Measurements from ENCODE around the gene KCNQ1OT1. TPM values are rescaled to one million over a fixed set of nuclear protein-coding genes. Genes with fewer than 3 reads are reported as not detected.

Gene KCNQ1OT1
- total and polyA plus RNA-seq, 2 experiments from 2014 or later: 3.1 to 7.9 TPM

DNA sequence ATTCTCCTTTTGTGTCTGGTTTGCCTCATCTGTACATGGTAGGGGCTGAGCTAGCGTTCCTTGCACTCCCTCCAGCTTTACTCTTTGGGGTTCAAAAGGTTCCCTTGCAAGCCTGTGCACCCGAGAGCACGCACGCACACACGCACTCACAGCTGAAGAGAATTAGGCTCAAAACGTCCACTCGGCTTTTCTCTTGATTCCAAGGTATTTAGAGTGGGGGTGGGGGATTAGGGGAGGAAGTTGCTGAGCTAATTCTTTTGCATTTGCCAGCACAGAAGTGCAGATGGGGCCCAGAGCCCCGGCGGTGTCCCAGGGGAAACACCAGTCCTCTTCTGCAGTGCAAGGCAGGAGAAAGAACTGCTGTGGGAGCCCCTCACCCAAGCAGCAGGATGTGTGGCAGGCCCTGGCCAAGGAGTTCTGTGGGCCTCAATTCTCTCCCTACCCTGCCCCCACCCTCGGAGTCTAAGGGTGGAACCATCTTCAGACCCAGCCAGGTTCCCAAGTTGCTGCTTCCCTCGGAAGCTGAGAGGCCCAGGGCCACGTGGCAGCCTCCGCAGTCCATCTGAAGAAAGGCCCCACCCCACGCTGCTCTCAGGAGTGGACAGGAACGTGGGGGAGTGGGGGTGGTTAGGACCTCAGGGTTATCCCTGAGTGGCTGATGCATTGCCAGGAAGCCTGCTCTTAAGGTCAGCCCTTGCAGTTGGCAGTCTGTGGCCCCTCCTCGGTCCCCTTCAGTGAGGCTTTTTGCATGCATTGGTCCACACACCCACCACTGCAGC lies 3.8 kb upstream of the KCNQ1OT1 start:
- Histone ChIP-seq H3K9me2 (replicated peaks; ENCODE audit: insufficient read depth) (no peaks in the 10 kb centered on the region), H3K4me3 (no peak overlapping the region), H3K36me3 (replicated peaks; ENCODE audit: insufficient read depth, low read depth) (no peaks in the 10 kb centered on the region), H4K20me1 (ENCODE audit: insufficient read depth, poor library complexity, severe bottlenecking) (peaks cover 9% of the 10 kb centered on the region), H2AFZ (no peak overlapping the region), H3K79me2 (peaks cover 12% of the 10 kb centered on the region), H3K4me2 (peak overlapping the region; percentile 44), H3K9me3 (ENCODE audit: low read depth) (no peaks in the 10 kb centered on the region), H3K27ac (peak overlapping the region; percentile 77), H3K4me1 (ENCODE audit: insufficient read depth) (peaks cover 38% of the 10 kb centered on the region), H3K27me3 (no peaks in the 10 kb centered on the region)
- 32% methylated on average over 15 of the region's 16 CpGs for WGBS (ENCODE audit: low lambda C conversion rate, missing lambda C conversion rate)
- TF ChIP-seq, protein P1, sequence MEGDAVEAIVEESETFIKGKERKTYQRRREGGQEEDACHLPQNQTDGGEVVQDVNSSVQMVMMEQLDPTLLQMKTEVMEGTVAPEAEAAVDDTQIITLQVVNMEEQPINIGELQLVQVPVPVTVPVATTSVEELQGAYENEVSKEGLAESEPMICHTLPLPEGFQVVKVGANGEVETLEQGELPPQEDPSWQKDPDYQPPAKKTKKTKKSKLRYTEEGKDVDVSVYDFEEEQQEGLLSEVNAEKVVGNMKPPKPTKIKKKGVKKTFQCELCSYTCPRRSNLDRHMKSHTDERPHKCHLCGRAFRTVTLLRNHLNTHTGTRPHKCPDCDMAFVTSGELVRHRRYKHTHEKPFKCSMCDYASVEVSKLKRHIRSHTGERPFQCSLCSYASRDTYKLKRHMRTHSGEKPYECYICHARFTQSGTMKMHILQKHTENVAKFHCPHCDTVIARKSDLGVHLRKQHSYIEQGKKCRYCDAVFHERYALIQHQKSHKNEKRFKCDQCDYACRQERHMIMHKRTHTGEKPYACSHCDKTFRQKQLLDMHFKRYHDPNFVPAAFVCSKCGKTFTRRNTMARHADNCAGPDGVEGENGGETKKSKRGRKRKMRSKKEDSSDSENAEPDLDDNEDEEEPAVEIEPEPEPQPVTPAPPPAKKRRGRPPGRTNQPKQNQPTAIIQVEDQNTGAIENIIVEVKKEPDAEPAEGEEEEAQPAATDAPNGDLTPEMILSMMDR (IDR thresholded peaks at IDR 0.05; ENCODE audit: poor library complexity): no peak
- TF ChIP-seq EZH2 (IDR thresholded peaks at IDR 0.05; ENCODE audit: borderline replicate concordance) (no peak), EZH2phosphoT487 (IDR thresholded peaks at IDR 0.05; ENCODE audit: low read depth, severe bottlenecking, unreplicated experiment) (no peak)
- DNase-seq (ENCODE audit: low spot score): peak; percentile 78

DNA sequence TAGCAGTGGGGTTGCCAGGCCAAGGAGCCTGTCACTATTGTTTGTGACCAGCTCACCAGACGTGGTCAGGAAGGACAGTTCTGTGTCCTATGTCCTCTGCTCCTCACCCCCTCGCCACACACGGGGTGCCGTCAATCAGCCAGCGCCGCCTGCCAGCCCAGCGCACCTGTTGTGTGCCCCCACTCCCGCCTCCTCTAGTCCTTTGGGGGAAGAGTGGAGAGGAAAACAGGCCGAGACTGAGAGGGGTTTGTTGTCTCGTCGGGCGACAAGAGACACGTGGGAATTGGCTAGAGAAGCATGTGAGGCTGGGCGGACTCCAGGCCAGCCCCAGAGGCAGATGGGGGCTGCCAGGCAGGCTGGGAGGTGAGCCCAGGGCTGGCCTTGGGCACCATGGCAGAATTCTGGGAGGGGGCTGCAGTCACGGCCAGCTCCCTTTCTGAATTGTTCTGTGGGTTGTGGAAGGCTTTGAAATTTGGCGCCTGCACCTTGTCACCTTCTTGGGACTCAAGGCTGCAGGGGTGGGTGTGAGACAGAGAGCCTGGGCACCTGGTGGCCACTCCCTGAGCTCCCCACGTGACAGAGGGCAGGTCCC lies 3.1 kb upstream of the KCNQ1OT1 start:
- 87% methylated on average over 15 of the region's 17 CpGs for WGBS (ENCODE audit: low lambda C conversion rate, missing lambda C conversion rate)
- H3K27me3 ChIP-seq: no peaks in the 10 kb centered on the region
- no peaks in the 10 kb centered on the region for H3K9me2 ChIP-seq (replicated peaks; ENCODE audit: insufficient read depth)
- H3K9me3 ChIP-seq (ENCODE audit: low read depth): no peaks in the 10 kb centered on the region
- peaks cover 18% of the 10 kb centered on the region for H3K79me2 ChIP-seq
- no peaks in the 10 kb centered on the region for H3K36me3 ChIP-seq (replicated peaks; ENCODE audit: insufficient read depth, low read depth)
- DNase-seq (ENCODE audit: low spot score): no peak
- H3K4me2 ChIP-seq: no peak overlapping the region
- peak overlapping the region; percentile 77 for H3K27ac ChIP-seq
- H3K4me1 ChIP-seq (ENCODE audit: insufficient read depth): peaks cover 31% of the 10 kb centered on the region
- H2AFZ ChIP-seq: no peak overlapping the region
- TF ChIP-seq, protein P1 (IDR thresholded peaks at IDR 0.05; ENCODE audit: poor library complexity): no peak
- TF ChIP-seq EZH2 (IDR thresholded peaks at IDR 0.05; ENCODE audit: borderline replicate concordance): no peak
- no peak for TF ChIP-seq EZH2phosphoT487 (IDR thresholded peaks at IDR 0.05; ENCODE audit: low read depth, severe bottlenecking, unreplicated experiment)
- no peak overlapping the region for H3K4me3 ChIP-seq
- H4K20me1 ChIP-seq (ENCODE audit: insufficient read depth, poor library complexity, severe bottlenecking): peaks cover 16% of the 10 kb centered on the region

DNA sequence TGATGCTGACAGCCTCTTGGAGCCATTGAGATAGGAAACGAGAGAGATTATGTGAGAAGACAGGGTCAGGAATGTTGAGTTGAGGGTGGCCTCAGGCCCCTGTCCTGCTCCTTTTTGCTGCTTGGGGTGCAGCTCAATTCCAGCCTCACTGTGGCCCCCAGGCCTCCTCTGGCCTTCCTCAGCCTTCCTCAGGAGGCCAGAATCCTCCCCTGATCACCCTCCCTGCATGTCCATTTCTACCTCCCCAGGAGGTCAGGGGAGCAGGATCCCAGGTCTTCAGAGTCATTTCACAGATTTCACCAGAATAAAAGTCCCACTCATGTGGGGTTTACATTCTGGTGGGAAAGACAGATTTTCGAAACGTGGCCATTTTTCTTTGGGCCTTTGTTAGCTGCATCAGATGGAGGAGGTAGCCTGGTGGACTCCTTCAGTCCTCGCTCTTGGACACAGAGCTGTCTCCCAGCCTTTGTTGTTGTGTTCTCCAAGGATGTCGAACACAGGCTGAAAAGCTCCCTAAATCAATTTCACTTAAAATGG lies 2.2 kb upstream of the KCNQ1OT1 start:
- no peak for DNase-seq (ENCODE audit: low spot score)
- Histone ChIP-seq H3K9me3 (ENCODE audit: low read depth) (no peaks in the 10 kb centered on the region), H3K27ac (peak overlapping the region; percentile 97), H3K4me3 (no peak overlapping the region), H3K9me2 (replicated peaks; ENCODE audit: insufficient read depth) (no peaks in the 10 kb centered on the region), H3K36me3 (replicated peaks; ENCODE audit: insufficient read depth, low read depth) (no peaks in the 10 kb centered on the region), H3K27me3 (no peaks in the 10 kb centered on the region), H4K20me1 (ENCODE audit: insufficient read depth, poor library complexity, severe bottlenecking) (peaks cover 25% of the 10 kb centered on the region), H2AFZ (no peak overlapping the region), H3K79me2 (peaks cover 27% of the 10 kb centered on the region), H3K4me1 (ENCODE audit: insufficient read depth) (peaks cover 24% of the 10 kb centered on the region), H3K4me2 (no peak overlapping the region)
- WGBS (ENCODE audit: low lambda C conversion rate, missing lambda C conversion rate): 93% methylated on average over 5 of the region's 5 CpGs
- TF ChIP-seq EZH2 (IDR thresholded peaks at IDR 0.05; ENCODE audit: borderline replicate concordance): no peak
- TF ChIP-seq, protein P1 (IDR thresholded peaks at IDR 0.05; ENCODE audit: poor library complexity): no peak

Data from hepatocyte (in vitro differentiated cells).